Fibroblast of skin of right quadriceps (primary cell): Measurements from ENCODE around the gene TMEM38B.
A peak's percentile ranks its signal among the peaks of the same experiment; 100 is the strongest.

ENCODE experiments used
- DNase-seq: peaks from one replicate; pipeline ENCODE4 v3.0.0-alpha.2; 2013

Gene TMEM38B

GRCh38 chr9:105694190-105694847 lies at the start of gene TMEM38B:
Gene TMEM38B, plus strand, starts transcription at chr9:105694541. Its CDS starts 120 bp downstream, at chr9:105694661.
- DNase-seq, result peak; percentile 72

GRCh38 chr9:105646879-105647594 lies 47.3 kb upstream of the TMEM38B start:
- no peak for DNase-seq

GRCh38 chr9:105647595-105648349 lies 46.6 kb upstream of the TMEM38B start:
- no peak for DNase-seq

GRCh38 chr9:105651806-105652205 lies 42.5 kb upstream of the TMEM38B start:
- no peak for DNase-seq

- DNase-seq, result peak; percentile 2
Measured at GRCh38 chr9:105656131-105656921, 38.0 kb upstream of the TMEM38B start.

- no peak for DNase-seq
Measured at GRCh38 chr9:105658351-105658750, 36.0 kb upstream of the TMEM38B start.

GRCh38 chr9:105661011-105661410 lies 33.3 kb upstream of the TMEM38B start:
- DNase-seq, result no peak

- DNase-seq, result no peak
Measured at GRCh38 chr9:105662184-105663104, 31.9 kb upstream of the TMEM38B start, which contains the start of gene TAL2. Gene TAL2, plus strand, starts transcription at chr9:105662457. Its CDS starts 40 bp downstream, at chr9:105662497.

- DNase-seq, result no peak
Measured at GRCh38 chr9:105663914-105664313, 30.4 kb upstream of the TMEM38B start.

- DNase-seq, result no peak
Measured at GRCh38 chr9:105667867-105668266, 26.5 kb upstream of the TMEM38B start.

- no peak for DNase-seq
Measured at GRCh38 chr9:105670315-105670714, 24.0 kb upstream of the TMEM38B start.

- DNase-seq, result no peak
Measured at GRCh38 chr9:105670775-105671174, 23.6 kb upstream of the TMEM38B start.

- no peak for DNase-seq
Measured at GRCh38 chr9:105672711-105673234, 21.6 kb upstream of the TMEM38B start.

GRCh38 chr9:105673850-105674387 lies 20.4 kb upstream of the TMEM38B start:
- no peak for DNase-seq

GRCh38 chr9:105676351-105676923 lies 17.9 kb upstream of the TMEM38B start:
- DNase-seq, result no peak

GRCh38 chr9:105678163-105678562 lies 16.2 kb upstream of the TMEM38B start:
- DNase-seq, result no peak

GRCh38 chr9:105678781-105679180 lies 15.6 kb upstream of the TMEM38B start:
- DNase-seq, result no peak

- no peak for DNase-seq
Measured at GRCh38 chr9:105679257-105680022, 14.9 kb upstream of the TMEM38B start.

- DNase-seq, result no peak
Measured at GRCh38 chr9:105681313-105681712, 13.0 kb upstream of the TMEM38B start.

GRCh38 chr9:105681724-105682123 lies 12.6 kb upstream of the TMEM38B start:
- DNase-seq, result peak; percentile 63
